Medulla oblongata (tissue), 1 donor: Measurements from ENCODE around the gene CDH2.

Source experiments
- DNase-seq: peaks from one replicate; pipeline ENCODE4 v3.0.0-alpha.2; 2015; ENCODE audit errors: extremely low spot score

Gene CDH2

DNA sequence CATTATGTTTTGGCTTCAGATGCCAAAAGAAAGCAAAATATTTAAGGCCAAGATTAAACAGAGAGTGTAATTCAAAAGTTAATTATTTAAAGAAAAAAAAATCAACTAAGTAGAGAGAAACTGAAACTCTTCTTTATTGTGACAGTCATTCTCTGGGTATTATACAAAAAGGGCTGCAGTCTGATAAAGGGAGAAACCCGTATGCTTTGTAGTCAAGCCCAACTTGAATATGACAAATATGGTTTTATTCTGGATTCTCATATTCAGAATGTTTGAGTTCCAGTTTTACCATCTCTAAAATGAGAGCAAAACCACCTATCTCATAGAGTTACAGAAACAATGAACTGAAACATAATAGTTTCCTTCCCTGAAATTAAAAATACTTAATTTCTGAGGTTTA lies 8.2 kb downstream of the CDH2 start:
- no peak for DNase-seq

DNA sequence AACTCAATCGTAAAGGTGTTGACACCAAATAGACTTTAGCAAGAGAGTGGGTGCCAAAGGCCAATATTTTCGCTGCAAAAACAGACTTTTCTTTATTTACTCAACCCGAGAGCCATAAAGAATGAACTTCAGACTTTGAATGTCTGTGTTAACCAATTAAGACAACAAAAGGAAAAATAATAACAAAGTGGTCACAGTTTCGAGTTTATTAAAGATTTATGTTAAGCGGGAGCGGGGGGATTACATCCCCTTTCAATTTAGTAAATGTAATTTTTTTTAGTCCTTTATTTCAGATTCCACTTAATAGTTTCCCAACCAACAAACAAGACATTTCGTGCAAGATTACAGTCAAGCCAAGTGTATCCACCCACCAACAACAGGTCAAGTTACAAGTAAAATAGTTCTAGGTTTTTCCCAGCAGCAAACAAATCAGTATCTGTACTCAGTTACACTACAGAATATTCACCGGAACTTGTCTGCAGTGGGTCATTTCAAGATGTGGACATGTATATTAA lies 9.0 kb downstream of the CDH2 start:
- DNase-seq = no peak

DNA sequence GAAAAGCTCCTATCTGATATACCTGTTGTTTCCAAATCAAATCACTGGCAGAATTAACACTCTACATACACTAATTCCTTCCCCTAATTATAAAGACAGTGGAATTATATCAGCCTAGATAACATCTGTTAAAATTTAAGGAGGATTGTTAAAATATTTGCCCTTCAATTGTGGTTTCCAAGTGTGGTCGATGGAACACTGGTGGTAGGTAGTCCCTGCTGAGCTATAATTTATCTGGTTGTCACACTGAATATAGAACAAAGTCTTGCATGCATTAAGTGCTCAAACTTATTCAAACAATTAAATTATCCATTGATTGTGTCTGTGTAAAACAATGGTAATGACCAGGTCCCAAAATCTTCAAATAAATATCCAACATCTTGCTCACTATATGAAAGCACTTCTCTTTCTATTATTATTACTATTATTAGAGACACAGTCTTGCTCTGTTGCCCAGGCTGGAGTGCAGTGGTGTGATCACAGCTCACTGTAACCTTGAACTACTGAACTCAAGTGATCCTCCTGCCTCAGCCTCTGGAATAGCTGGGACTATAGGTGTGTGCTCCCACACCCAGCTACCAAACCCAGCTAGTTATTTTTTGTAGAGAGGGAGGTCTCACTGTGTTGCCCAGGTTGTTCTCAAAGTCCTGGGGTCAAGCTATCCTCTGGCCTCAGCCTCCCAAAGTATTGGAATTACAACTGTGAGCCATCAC lies 12.0 kb downstream of the CDH2 start:
- no peak for DNase-seq

DNA sequence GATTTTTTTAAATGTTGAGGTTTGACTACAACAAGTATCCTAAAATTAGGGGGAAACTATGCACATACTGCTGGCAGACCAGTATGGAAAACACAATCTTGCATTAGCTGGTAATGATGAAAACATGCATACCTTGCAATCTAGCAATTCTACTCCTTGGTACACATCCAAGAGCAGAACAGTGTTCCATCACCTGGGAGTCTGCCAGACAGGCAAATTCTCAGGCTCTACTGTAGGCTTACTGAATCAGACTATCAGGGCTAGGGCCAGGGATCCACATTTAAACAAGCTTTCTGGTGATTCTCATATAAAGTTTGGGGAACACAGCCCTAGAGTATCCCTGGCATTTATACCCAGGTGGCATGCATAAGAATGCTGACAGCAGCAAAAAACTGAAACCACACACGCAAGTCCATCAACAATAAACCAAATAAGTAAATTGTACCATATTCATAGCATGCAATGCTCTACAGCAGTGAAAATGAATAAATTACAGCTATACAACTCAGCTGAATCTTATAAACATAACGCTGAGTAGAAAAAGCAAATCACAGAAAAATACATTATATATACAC lies 13.6 kb downstream of the CDH2 start:
- DNase-seq = no peak

DNA sequence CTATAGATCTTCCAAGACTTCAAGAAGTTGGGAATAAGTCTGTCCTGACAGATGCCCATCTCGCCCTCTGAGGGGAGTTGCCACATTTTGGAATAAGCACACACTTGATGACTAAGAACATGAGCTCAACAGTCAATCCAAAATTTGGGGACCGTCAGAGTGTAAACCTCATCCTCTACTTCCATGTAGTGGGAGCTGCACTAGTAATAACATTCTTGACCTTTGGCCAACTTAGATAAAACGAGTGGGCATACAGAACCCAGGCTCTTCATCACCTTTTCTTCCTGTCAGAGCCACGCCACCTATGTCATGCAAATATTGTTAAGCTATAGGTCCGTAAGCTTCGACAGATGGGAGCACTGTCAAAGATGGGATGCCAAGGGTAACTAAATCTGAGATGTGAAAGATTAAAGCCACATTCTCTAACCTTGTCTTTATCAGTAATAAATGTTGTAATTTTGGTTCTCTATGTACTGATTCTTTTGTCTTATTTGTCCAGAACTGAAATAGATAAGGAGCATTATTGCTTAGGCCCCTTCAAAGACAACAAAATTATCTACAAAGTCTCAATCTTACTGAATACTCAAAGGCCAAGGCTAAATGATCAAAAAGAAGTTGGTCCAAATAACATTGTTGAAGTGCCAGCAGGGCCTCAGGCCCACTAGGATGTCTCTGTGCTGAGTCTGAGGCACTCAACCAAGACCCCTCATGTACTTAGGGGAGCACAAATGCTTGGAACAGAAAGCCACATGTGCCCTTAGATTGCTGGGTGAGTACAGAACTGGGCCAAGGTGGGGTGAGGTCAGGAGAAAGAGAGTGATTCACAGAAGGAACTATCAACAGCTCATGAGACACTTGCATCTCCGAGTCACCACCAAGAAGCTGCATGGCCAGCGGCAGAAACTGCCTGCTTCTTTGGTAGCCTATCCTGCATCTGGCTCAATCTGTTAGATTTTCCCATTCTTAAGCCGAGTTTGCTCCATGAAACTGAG lies 15.0 kb downstream of the CDH2 start:
- DNase-seq = no peak

DNA sequence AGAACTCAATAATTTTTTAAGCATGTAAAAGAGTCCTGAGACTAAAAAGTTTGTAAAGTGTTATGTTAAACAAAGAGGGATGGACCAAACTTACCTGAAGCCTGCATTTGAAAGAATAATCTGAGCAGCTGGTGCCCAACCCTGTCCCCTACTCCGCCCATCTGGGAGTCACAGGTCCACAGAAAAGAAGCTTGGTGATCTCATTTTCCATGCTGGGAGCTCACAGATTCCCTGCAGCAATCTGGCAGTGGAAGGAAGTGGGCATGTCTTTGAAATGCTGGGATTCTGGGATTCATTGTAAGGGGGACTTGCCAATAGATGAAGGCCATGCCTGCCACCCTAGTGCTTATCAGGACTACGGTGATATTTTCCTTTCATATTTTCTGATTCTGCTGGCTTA lies 17.9 kb downstream of the CDH2 start:
- DNase-seq = no peak

DNA sequence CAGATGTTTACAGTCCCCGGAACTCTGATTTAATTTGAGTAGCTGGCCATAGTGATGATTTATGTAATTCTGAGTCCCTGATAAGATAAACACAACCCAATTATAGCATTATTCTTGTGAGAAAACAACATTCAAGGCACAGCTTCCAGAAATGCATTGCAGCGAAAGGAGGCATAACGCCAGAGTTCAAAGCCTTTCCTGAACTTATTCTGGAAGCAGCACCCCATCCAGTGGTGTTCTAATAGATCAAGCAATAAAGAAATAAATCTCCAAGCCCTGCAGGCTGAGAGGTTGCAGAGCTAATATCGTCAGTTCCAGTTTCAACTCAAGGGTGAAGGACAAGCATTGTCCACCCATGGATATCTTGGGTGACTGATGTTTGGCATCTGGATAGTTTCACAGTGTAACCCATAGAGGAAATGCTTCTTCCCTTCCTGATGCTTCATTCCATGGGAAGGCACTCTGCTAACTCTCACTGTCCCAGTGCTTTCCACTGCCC lies 18.8 kb downstream of the CDH2 start:
- DNase-seq = peak; percentile 65

DNA sequence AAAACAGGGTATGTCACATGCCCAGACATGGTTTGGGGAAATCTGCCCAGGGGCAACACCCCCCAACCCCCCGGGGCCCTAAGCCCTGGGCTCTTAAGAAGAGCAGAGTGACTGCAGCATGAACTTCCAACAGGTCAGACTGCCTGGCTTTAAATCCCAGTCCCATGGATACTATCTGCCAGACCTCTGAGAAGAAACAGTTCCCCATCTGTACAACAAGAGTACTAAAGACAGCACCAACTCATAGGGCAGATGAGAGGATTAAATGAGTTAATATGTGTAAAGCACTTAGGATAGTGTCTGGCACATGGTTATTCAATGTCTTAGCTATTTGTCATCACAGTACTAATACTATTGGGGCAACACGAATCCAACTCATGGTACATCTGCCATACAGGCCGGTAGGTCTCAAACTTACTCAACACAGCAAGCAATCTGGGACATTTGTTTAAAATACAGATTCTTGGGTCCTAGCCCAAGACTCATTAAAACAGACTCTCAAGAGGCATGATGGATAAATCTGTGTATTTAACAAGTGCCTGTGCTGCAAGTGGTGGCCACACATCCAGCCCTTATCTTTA lies 23.4 kb downstream of the CDH2 start:
- DNase-seq = no peak

DNA sequence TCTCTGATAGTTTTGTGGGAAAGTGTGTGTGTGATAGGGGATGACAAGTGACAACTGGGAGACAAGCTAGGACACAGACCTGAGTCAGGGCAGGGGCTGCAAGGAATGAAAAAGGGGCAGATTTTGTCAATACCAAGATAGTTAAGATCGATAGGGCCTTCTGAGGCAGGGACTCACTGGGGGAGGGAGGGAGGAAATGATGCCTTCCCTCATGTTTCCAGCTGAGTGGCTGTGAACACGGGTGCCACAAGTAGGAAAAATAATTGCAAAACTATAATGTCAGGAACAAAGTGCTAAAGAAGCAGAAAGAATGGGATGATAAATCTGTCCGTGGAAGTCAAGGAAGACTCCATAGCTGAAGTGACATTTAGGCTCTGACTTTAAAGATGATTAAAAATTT lies 24.2 kb downstream of the CDH2 start:
- peak; percentile 29 for DNase-seq

DNA sequence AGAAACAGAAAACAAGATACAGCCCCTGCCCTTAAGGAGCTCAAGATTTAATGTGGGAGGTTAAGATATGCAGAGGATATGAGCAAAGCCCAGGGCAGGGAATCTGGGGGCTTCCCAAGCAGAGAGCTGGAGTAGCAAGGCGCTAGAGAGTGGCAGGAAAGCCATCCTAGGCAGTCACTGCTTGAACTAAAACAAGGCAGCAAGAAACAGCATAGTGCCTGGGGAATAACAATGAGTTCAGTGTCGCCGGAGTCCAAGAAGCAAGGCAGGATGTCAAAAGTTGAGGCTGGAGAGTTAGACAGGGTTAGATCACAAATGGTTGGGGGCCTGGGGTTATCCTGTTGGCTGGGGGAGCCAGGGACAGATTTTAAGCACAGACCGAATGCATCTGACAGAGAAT lies 24.6 kb downstream of the CDH2 start:
- peak; percentile 69 for DNase-seq

DNA sequence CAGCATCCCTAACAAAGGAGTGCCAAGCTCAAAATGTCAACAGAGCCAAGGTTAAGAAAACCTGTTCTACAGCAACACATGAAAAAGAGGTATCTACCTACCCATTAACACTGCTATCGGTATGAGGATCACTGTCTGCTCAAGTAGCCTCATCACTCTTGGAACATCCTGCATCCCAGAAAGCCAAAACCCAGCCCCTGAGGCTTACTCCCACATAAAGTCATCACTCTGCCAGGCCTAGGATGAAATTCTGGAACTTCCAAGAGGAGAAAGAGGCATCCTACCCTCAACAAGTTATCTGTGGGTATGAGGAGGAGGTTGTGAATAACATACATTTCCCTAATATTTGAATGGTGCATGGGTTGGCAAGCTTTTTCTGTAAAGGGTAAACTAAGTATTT lies 25.5 kb downstream of the CDH2 start:
- no peak for DNase-seq

DNA sequence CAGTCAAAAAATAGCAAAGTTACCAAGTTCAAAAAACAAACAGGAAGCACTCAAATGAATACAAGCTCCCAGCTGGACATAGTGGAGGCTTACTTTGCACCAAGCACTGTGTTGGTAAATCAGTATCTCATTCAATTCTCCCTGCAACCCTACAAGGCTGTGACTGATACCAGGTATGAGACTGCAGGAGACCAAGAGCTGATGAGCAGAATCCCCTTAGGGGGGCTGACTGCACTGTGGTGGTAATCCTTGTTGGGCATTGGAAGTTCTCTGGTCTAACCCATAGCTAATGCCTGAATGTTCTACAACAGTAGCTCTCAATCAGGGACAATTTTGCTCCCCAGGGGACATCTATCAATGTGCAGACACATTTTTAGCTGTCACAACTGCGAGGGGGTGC lies 26.0 kb downstream of the CDH2 start:
- DNase-seq = no peak

DNA sequence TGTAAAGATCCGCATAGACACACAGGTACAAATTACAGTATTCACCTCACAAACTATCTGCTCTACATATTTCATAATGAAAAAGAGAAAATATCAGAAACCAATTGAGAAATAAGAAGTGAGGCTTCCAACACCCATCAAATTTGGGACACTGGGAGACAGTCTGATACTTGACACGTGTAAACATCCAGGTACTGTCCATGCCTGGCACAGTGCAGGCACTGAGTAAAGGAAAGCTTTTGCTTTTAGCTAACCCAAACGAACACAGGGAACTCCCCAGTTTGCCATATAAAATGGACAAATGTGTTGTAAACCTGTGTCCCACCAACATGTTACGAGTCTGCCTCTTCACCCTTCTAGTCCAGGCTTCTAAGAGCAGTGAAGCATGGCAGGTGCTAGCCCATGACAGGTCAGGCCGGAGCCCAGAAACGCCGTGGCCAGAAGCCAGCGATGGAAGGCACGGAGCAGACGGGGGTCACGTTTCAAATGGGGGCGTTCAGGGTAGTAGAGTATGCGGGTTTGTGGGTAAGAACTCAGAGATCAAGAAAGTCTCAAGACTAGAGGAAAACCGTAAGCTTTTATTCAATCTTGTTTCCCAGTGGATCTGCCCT lies 27.0 kb downstream of the CDH2 start:
- DNase-seq = no peak

DNA sequence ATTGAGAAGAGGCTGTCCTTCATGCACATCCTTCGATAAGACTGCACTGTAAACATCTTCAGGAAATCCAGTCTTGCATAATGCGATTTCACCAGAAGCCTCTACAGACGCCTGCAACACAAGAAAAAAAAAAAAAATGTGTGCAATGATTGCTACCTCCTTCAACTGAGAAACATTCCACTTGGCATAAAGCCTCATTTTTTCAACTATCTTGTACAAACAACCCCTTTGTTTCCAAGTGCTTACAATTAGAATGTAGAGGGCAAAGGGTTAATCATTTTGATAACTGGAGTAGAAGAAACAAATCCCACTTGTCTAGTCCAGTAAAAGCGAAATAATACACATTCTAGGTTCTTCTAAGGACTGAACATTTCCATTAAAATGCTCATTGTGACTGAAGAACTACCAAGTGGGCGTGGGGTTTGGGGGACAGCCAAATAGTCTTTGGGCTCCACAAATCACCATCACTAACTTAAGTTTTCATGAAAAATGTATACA lies 29.2 kb downstream of the CDH2 start:
- peak; percentile 23 for DNase-seq

DNA sequence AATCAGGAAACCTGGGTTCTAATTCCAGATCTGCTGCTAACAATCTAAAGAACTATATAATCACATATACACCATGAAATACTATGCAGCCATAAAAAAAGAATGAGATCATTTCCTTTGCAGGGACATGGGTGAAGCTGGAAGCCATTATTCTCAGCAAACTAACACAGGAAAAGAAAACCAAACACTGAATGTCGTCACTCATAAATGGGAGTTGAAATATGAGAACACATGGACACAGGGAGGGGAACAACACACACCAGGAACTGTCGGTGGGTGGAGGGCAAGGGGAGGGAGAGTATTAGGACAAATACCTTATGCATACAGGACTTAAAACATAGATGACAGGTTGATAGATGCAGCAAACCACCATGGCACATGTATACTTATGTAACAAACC lies 33.2 kb downstream of the CDH2 start:
- no peak for DNase-seq

DNA sequence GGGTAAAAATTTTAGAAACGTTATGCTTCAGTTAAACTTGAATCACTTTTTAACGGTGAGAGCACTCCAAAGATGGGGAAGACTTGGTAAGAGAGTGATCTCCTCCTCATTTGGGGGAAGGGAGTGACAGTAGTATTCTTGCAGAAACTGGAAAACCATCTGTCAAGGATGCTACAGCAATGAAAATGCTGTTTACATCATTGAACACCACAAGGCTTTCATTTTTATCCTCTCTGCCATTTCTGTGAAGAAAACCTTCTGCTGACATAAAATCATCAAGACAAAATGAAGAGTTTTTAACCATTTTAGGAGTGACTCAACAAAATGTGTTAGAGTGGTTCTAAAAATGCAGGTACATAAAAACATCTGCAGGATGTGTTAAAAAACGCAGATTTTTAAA lies 38.1 kb downstream of the CDH2 start:
- DNase-seq = no peak

DNA sequence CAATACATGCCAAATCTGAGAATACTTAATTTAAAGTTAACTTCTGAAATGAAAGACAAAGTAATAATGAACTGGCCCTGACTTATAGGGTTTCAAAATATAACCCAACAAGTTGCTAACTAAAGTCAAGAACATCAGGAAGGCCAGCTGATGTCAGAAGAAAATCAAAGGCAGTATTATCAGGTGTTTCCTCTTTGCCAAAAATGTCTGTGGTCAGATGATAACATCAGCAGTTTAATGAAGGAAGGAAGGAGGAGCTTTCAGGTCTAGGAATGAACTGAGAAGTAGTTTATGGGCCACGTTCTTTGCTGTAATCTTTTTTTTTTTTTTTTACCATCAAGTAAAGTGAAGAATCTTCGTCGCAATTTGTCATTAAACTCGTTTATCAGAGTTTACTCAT lies 40.9 kb downstream of the CDH2 start:
- DNase-seq = no peak

DNA sequence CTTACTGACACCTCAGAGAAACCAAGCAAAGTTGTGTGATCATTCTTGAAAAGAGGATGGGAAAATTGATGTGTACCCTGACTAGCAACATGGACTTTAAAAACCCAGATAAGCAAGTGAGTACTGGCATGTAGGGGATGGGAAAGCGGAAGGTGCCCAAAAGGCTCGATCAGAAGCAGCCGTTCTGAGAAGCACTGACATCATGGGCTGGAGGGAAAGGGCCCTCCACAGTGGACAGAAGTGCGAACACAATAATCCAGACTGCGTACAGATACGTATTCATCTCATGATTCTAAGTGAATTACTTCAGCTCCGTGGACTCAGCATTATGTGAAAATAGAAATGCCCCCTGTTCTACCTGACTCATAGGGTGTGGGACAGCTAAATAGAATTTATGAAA lies 42.2 kb downstream of the CDH2 start:
- no peak for DNase-seq

DNA sequence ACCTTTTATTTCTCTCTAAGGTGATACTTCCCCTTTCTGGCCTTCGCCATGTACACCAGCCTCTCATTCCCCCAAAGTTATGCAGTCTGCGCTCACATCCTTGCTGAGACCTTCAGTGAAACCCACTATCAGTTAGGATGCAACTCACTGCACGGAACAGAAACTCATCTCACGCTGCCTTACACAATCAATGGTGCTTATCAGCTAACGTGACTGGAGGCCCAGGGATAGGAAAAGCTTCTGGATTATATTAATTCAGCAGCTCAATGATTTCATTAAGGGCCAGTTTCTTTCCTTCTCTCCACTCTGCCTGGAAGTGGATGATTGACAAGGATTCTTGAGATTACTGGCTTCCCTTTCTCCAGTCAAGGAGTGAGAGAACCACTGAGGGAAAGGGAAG lies 44.8 kb downstream of the CDH2 start:
- DNase-seq = no peak

DNA sequence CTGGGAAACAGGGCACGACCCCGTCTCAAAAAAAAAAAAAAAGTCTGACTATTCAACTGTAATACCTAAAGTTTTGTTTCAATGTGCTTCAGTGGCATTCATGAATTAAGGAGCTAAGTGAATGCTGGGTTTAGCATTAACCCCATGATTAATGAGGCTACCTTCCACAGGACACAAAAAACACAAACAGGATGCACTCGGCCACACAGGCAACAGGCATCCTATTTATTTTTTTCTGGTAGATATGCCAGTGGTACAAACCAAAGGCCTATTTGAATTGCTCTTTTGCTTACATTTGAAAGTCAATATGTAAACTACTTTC lies 48.3 kb downstream of the CDH2 start:
- no peak for DNase-seq
